Calu3 (cell line): ENCODE measurements around the gene DHRS7B. TPM values are rescaled to one million over a fixed set of nuclear protein-coding genes. Genes with fewer than 3 reads are reported as not detected.
"Not testable (repeated sequence)": the region's sequence is repeated elsewhere in the genome, so short reads cannot be mapped to it uniquely, and the experiment has no call there.

Source experiments
- BruUV-seq: library from RNA; stranded (reverse); fragments of 400-500 nt; replicated peaks from 2 replicates; lab custom pipeline; 2021; lab: Mats Ljungman, UMichigan
- CTCF ChIA-PET: fragments of 300-600 bp; sonication (Branson Sonifier 250); formaldehyde crosslinking; loops from one replicate; lab custom pipeline; 2022; ENCODE audit warnings: antibody characterized with exemption; lab: Charles Lee
- DNase-seq: peaks from one replicate; pipeline ENCODE4 v3.0.0; 2022
- H3K27ac Mint-ChIP-seq: one replicate; pipeline ENCODE4 v1.8.0; 2022; ENCODE audit warnings: mixed read lengths; ENCODE audit not compliant: unreplicated experiment
- H3K27me3 Mint-ChIP-seq: one replicate; pipeline ENCODE4 v1.8.0; 2022; ENCODE audit warnings: mixed read lengths; ENCODE audit not compliant: unreplicated experiment
- H3K36me3 Mint-ChIP-seq: one replicate; pipeline ENCODE4 v1.8.0; 2022; ENCODE audit warnings: mild to moderate bottlenecking, moderate library complexity, mixed read lengths; ENCODE audit not compliant: insufficient read depth, unreplicated experiment
- H3K4me1 Mint-ChIP-seq: one replicate; pipeline ENCODE4 v1.8.0; 2022; ENCODE audit warnings: mild to moderate bottlenecking, low read depth, mixed read lengths; ENCODE audit not compliant: unreplicated experiment
- H3K4me3 Mint-ChIP-seq: one replicate; pipeline ENCODE4 v1.8.0; 2022; ENCODE audit warnings: mild to moderate bottlenecking, low read depth, moderate library complexity, mixed read lengths; ENCODE audit not compliant: unreplicated experiment
- H3K9me3 Mint-ChIP-seq: one replicate; pipeline ENCODE4 v1.8.0; 2022; ENCODE audit warnings: low read depth, mixed read lengths; ENCODE audit not compliant: unreplicated experiment
- intact Hi-C: fragments of 100-400 bp; cut with micrococcal nuclease; formaldehyde crosslinking; loops from one replicate; pipeline ENCODE4 v1.10.0; 2022; ENCODE audit not compliant: unreplicated experiment
- total RNA-seq: library from RNA; stranded (reverse); gene quantifications from 2 replicates; pipeline ENCODE4 v1.2.3, GENCODE V29; 2022
- TF ChIP-seq, protein P1 (sequence below): fragments of 200-600 bp; IDR thresholded peaks from one replicate; pipeline ENCODE4 v1.8.0; 2022; ENCODE audit warnings: antibody characterized with exemption; ENCODE audit not compliant: unreplicated experiment

Gene DHRS7B
- total RNA-seq, 1 experiment from 2014 or later, result 15.3 TPM

DNA sequence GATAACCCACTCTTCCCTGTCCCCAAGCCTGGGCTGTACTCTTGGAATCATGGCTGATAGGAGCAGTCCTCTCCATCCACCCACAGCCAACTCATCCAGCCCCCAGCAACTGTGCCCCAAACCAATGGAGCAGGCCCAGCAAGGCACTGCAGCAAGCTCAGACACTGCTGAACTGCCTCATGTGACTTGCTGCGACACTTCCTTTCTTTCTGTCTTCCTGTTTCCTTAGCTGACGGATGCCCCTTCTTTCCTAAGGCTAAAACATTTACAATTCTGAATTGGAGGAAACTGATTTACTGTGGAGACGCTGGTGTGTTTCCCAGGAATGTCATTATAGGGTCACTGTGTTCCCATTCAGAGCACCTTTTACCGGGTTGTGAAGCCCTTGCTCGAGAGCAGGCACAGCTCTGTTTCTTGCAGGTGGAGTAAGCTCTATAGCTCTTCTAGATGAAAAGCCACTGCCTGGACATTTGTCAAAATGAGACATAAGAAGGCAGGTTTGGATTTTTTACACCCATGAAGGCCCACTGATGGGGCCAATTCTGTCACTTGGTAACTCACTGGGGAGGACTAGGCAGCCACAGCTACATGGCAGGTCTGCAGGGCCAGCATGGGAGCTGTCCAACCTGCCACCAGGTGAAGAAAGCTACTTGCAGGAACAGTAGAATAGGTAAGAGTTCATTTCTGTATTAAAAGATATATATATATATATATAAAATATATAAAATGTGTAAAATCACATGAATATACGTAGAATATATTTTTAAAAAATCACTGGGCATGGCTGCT is 59.8 kb downstream of the DHRS7B start:
- intact Hi-C loops, result no loop called here
- TF ChIP-seq, protein P1, sequence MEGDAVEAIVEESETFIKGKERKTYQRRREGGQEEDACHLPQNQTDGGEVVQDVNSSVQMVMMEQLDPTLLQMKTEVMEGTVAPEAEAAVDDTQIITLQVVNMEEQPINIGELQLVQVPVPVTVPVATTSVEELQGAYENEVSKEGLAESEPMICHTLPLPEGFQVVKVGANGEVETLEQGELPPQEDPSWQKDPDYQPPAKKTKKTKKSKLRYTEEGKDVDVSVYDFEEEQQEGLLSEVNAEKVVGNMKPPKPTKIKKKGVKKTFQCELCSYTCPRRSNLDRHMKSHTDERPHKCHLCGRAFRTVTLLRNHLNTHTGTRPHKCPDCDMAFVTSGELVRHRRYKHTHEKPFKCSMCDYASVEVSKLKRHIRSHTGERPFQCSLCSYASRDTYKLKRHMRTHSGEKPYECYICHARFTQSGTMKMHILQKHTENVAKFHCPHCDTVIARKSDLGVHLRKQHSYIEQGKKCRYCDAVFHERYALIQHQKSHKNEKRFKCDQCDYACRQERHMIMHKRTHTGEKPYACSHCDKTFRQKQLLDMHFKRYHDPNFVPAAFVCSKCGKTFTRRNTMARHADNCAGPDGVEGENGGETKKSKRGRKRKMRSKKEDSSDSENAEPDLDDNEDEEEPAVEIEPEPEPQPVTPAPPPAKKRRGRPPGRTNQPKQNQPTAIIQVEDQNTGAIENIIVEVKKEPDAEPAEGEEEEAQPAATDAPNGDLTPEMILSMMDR, result no peak
- no peak for DNase-seq
- no peaks in the 10 kb centered on the region for H3K36me3 Mint-ChIP-seq
- no peak overlapping the region for H3K4me3 Mint-ChIP-seq
- no TSS peak for BruUV-seq
- H3K27ac Mint-ChIP-seq, result no peak overlapping the region
- no peaks in the 10 kb centered on the region for H3K27me3 Mint-ChIP-seq
- H3K9me3 Mint-ChIP-seq, result no peaks in the 10 kb centered on the region
- H3K4me1 Mint-ChIP-seq, result no peaks in the 10 kb centered on the region
- CTCF ChIA-PET, result no interaction called here

DNA sequence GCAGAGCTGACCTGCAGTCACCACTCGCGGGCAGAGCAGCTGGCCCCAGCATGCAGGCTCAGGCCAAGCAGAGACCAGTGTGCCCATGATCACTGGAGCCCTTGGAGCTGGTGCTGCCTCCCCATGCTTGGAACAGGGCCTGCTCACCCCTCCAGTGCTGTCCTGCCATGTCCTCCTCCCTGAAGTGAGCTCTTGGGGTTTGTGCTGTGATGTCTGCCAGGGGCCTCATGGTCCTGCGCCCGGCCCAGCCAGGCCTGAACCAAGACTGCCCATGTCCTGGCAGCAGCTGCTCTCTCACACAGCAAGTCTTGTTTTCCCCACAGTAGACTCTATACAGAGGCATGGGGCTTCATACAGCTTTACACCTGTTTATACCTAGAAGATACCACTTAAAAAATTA is 62.6 kb downstream of the DHRS7B start:
- intact Hi-C loops, result no loop called here
- BruUV-seq, result no TSS peak
- DNase-seq, result no peak
- H3K9me3 Mint-ChIP-seq, result no peaks in the 10 kb centered on the region
- no peaks in the 10 kb centered on the region for H3K4me1 Mint-ChIP-seq
- peaks cover 5% of the 10 kb centered on the region for H3K36me3 Mint-ChIP-seq
- H3K27ac Mint-ChIP-seq, result no peak overlapping the region
- TF ChIP-seq, protein P1, result no peak
- H3K27me3 Mint-ChIP-seq, result no peaks in the 10 kb centered on the region
- H3K4me3 Mint-ChIP-seq, result no peak overlapping the region
- CTCF ChIA-PET, result no interaction called here

DNA sequence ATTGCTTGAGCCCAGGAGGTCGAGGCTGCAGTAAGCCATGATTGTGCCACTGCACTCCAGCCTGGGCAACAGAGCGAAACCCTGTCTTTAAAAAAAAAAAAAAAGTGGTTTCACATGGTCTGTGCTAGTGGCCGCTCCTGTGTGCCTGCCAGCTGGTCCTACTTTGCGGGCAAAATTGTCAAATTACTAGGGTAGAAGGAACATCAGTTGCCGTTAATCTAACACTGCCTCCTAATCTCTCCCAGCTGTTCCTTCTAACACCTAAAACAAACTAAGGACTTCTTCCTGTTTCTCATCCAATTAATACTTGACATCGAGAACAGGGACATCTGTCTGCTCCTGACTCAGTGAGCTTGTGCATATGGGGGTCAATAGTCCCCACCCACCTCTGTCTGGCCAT is 63.3 kb downstream of the DHRS7B start:
- intact Hi-C loops, result no loop called here
- Mint-ChIP-seq H3K9me3 (no peaks in the 10 kb centered on the region), H3K27ac (no peak overlapping the region), H3K27me3 (no peaks in the 10 kb centered on the region), H3K4me3 (no peak overlapping the region), H3K36me3 (peaks cover 5% of the 10 kb centered on the region), H3K4me1 (no peaks in the 10 kb centered on the region)
- CTCF ChIA-PET, result no interaction called here
- DNase-seq, result no peak
- TF ChIP-seq, protein P1, result no peak
- no TSS peak for BruUV-seq

DNA sequence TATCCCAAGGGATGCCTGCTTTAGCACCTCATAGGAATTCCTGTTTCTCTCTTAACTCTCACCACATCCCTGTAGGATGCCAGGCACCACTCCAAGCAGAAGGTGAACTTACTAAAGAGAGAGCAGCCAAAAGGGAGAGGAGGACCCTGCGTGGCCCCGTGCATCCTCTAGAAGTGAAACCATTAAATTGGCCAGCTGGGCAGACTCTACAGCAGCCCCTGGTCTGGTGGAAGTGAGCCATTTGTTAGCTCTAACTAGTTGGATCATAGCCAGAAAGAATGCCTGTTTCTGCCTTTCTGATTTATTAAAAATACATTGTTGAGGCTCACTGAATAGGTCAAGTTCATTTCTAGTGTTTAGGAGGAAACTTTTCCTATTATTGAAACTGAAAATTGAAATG is 64.9 kb downstream of the DHRS7B start:
- CTCF ChIA-PET, result no interaction called here
- Mint-ChIP-seq H3K4me3 (no peak overlapping the region), H3K27me3 (no peaks in the 10 kb centered on the region), H3K27ac (no peak overlapping the region), H3K4me1 (no peaks in the 10 kb centered on the region), H3K9me3 (no peaks in the 10 kb centered on the region), H3K36me3 (peaks cover 5% of the 10 kb centered on the region)
- intact Hi-C loops, result no loop called here
- TF ChIP-seq, protein P1, result no peak
- DNase-seq, result no peak
- BruUV-seq, result no TSS peak

DNA sequence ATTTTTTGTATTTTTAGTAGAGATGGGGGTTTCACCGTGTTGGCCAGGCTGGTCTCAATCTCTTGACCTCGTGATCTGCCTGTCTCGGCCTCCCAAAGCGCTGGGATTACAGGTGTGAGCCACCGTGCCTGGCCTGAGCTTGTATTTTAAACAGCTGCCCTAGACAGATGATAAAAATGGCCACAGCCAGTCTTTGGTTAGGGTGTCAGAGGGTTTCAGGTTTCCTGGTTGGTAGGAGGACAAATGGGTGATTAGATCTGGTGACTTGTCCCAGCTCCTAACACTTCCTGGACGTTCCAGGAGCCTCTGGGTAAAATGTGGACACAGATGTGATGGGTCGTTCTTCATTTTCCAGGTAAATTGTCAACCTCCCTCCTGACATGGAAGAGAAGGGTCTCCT is 65.7 kb downstream of the DHRS7B start:
- intact Hi-C loops, H3K4me3 Mint-ChIP-seq, H3K27me3 Mint-ChIP-seq, H3K9me3 Mint-ChIP-seq, H3K36me3 Mint-ChIP-seq, H3K4me1 Mint-ChIP-seq, DNase-seq, H3K27ac Mint-ChIP-seq, CTCF ChIA-PET, BruUV-seq: not testable (repeated sequence)
